Coronary artery (tissue), 2 donors: ENCODE measurements around the gene OR52E2.

Source experiments
- DNase-seq: peaks from one replicate; pipeline ENCODE4 v3.0.0-alpha.2; 2017; ENCODE audit warnings: low spot score
- H3K27ac ChIP-seq, 2 donors: fragments of 200-600 bp; sonication (generic); one replicate each; pipeline ENCODE4 v1.5.1; 2016 to 2019
- H3K4me3 ChIP-seq: fragments of 200-600 bp; sonication (generic); 2 replicates; pipeline ENCODE4 v1.5.1; 2016; ENCODE audit warnings: mild to moderate bottlenecking, moderate library complexity
- TF ChIP-seq, protein P1 (sequence below): fragments of 200-600 bp; sonication (generic); IDR thresholded peaks from one replicate; pipeline ENCODE4 v1.5.1; 2019; ENCODE audit warnings: antibody characterized with exemption

Gene OR52E2

DNA sequence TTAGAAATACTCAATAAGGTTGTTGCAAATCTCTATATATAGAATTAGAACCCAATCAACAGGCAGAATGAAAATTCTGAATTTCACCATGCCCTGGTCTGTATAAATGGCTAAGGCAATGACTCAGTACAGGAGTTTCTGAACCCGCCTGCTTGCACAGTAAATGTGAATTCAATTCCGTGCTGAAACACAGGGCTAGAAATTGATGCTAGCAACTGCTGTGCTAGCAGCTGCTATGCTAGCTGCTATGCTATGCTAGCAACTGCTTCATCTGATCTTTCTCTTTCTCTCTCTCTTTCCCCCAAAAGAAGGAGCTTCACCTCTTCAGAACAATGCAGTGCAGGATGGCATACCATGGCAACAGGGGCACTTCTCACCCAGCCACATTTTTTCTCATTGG lies 22.8 kb downstream of the OR52E2 start:
- Histone ChIP-seq H3K27ac (no peak overlapping the region), H3K4me3 (no peak overlapping the region)
- no peak for DNase-seq
- TF ChIP-seq, protein P1, sequence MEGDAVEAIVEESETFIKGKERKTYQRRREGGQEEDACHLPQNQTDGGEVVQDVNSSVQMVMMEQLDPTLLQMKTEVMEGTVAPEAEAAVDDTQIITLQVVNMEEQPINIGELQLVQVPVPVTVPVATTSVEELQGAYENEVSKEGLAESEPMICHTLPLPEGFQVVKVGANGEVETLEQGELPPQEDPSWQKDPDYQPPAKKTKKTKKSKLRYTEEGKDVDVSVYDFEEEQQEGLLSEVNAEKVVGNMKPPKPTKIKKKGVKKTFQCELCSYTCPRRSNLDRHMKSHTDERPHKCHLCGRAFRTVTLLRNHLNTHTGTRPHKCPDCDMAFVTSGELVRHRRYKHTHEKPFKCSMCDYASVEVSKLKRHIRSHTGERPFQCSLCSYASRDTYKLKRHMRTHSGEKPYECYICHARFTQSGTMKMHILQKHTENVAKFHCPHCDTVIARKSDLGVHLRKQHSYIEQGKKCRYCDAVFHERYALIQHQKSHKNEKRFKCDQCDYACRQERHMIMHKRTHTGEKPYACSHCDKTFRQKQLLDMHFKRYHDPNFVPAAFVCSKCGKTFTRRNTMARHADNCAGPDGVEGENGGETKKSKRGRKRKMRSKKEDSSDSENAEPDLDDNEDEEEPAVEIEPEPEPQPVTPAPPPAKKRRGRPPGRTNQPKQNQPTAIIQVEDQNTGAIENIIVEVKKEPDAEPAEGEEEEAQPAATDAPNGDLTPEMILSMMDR = no peak

DNA sequence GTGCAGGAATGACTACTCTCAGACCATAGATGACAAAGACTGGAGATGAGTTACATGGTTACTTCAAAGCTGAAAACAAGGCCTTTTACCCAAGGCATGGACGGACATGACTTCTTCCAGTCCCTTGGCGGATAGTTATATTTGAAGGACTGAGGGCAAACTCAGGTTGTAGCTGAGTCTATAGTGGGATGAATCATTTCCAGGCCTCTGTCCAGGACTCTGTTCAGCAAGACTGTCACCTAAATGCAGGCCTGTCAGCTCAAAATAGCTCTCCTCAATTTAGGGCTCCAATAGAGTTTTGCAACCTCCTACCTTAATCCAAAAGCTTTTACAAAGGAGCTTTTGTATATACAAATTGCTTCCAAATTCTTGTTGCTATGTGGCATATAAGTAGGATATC lies 37.4 kb downstream of the OR52E2 start:
- no peak overlapping the region for H3K27ac ChIP-seq
- no peak for DNase-seq

GRCh38 chr11:5013012-5013411 lies 46.4 kb downstream of the OR52E2 start:
- Histone ChIP-seq H3K4me3 (no peak overlapping the region), H3K27ac (no peak overlapping the region)
- no peak for DNase-seq
- TF ChIP-seq, protein P1 = no peak

More for the DNA sequence above, 37.4 kb downstream of the OR52E2 start:
- TF ChIP-seq, protein P1 = no peak
- no peak overlapping the region for H3K4me3 ChIP-seq

GRCh38 chr11:5011254-5011653 lies 48.2 kb downstream of the OR52E2 start:
- TF ChIP-seq, protein P1 = no peak
- DNase-seq = no peak
- Histone ChIP-seq H3K4me3 (no peak overlapping the region), H3K27ac (no peak overlapping the region)
